Measurements from ENCODE around the gene TACC2. TPM values are rescaled to one million over a fixed set of nuclear protein-coding genes. Genes with fewer than 3 reads are reported as not detected.
"Not testable (repeated sequence)": the region's sequence is repeated elsewhere in the genome, so short reads cannot be mapped to it uniquely, and the experiment has no call there.

The TACC2 gene
- total RNA-seq, 2 experiments from 2014 or later: not detected

- H3K9me3 Mint-ChIP-seq; H3K4me1 Mint-ChIP-seq (ENCODE audit: low read depth); H3K27me3 Mint-ChIP-seq (ENCODE audit: low read depth); DNase-seq; H3K27ac Mint-ChIP-seq; H3K4me3 Mint-ChIP-seq; H3K36me3 Mint-ChIP-seq (ENCODE audit: low read depth); CTCF ChIA-PET; intact Hi-C loops (cut with micrococcal nuclease): not testable (repeated sequence)
These were observed 214.2 kb downstream of the TACC2 start for GRCh38 chr10:122203180-122203579.

- intact Hi-C loops (cut with micrococcal nuclease): no loop called here
- Mint-ChIP-seq H3K4me1 (ENCODE audit: low read depth) (no peaks in the 10 kb centered on the region), H3K27ac (no peak overlapping the region), H3K4me3 (no peak overlapping the region), H3K36me3 (ENCODE audit: low read depth) (no peaks in the 10 kb centered on the region), H3K27me3 (ENCODE audit: low read depth) (no peaks in the 10 kb centered on the region), H3K9me3 (no peaks in the 10 kb centered on the region)
- CTCF ChIA-PET: no interaction called here
- no peak for DNase-seq
These were observed 215.9 kb downstream of the TACC2 start for GRCh38 chr10:122204691-122205489.

- Mint-ChIP-seq H3K27me3 (ENCODE audit: low read depth) (no peaks in the 10 kb centered on the region), H3K27ac (no peak overlapping the region), H3K36me3 (ENCODE audit: low read depth) (no peaks in the 10 kb centered on the region), H3K9me3 (no peaks in the 10 kb centered on the region), H3K4me1 (ENCODE audit: low read depth) (no peaks in the 10 kb centered on the region), H3K4me3 (no peak overlapping the region)
- CTCF ChIA-PET: no interaction called here
- DNase-seq: no peak
- intact Hi-C loops (cut with micrococcal nuclease): no loop called here
These were observed 217.6 kb downstream of the TACC2 start for GRCh38 chr10:122206471-122207065.

GRCh38 chr10:122207163-122207562 is 218.2 kb downstream of the TACC2 start:
- Mint-ChIP-seq H3K4me3 (no peak overlapping the region), H3K27ac (no peak overlapping the region), H3K36me3 (ENCODE audit: low read depth) (no peaks in the 10 kb centered on the region), H3K4me1 (ENCODE audit: low read depth) (no peaks in the 10 kb centered on the region), H3K9me3 (no peaks in the 10 kb centered on the region), H3K27me3 (ENCODE audit: low read depth) (no peaks in the 10 kb centered on the region)
- DNase-seq: no peak
- CTCF ChIA-PET: no interaction called here
- intact Hi-C loops (cut with micrococcal nuclease): no loop called here

- no peak for DNase-seq
- H3K27ac Mint-ChIP-seq: no peak overlapping the region
- H3K36me3 Mint-ChIP-seq (ENCODE audit: low read depth): no peaks in the 10 kb centered on the region
- intact Hi-C loops (cut with micrococcal nuclease): no loop called here
- CTCF ChIA-PET: no interaction called here
- no peaks in the 10 kb centered on the region for H3K9me3 Mint-ChIP-seq
- H3K4me1 Mint-ChIP-seq (ENCODE audit: low read depth): no peaks in the 10 kb centered on the region
- no peaks in the 10 kb centered on the region for H3K27me3 Mint-ChIP-seq (ENCODE audit: low read depth)
- H3K4me3 Mint-ChIP-seq: no peak overlapping the region
These were observed 218.6 kb downstream of the TACC2 start for GRCh38 chr10:122207596-122207995.

- intact Hi-C loops (cut with micrococcal nuclease): no loop called here
- no peaks in the 10 kb centered on the region for H3K36me3 Mint-ChIP-seq (ENCODE audit: low read depth)
- no peak overlapping the region for H3K27ac Mint-ChIP-seq
- no peaks in the 10 kb centered on the region for H3K27me3 Mint-ChIP-seq (ENCODE audit: low read depth)
- CTCF ChIA-PET: interaction anchor here (0.8 kb wide), 1 partner anchor 69 kb away, joined by 4 read pairs; no protein-coding TSS in a partner anchor
- no peak overlapping the region for H3K4me3 Mint-ChIP-seq
- DNase-seq: no peak
- H3K4me1 Mint-ChIP-seq (ENCODE audit: low read depth): no peaks in the 10 kb centered on the region
- H3K9me3 Mint-ChIP-seq: no peaks in the 10 kb centered on the region
These were observed 219.8 kb downstream of the TACC2 start for GRCh38 chr10:122208571-122209430.

- Mint-ChIP-seq H3K9me3 (no peaks in the 10 kb centered on the region), H3K36me3 (ENCODE audit: low read depth) (no peaks in the 10 kb centered on the region), H3K27me3 (ENCODE audit: low read depth) (no peaks in the 10 kb centered on the region), H3K4me3 (no peak overlapping the region), H3K4me1 (ENCODE audit: low read depth) (no peaks in the 10 kb centered on the region), H3K27ac (no peak overlapping the region)
- no peak for DNase-seq
- intact Hi-C loops (cut with micrococcal nuclease): no loop called here
- CTCF ChIA-PET: no interaction called here
These were observed 221.7 kb downstream of the TACC2 start for GRCh38 chr10:122210481-122211265.

- no peaks in the 10 kb centered on the region for H3K9me3 Mint-ChIP-seq
- no peak overlapping the region for H3K4me3 Mint-ChIP-seq
- H3K36me3 Mint-ChIP-seq (ENCODE audit: low read depth): no peaks in the 10 kb centered on the region
- CTCF ChIA-PET: no interaction called here
- no peak overlapping the region for H3K27ac Mint-ChIP-seq
- intact Hi-C loops (cut with micrococcal nuclease): no loop called here
- H3K4me1 Mint-ChIP-seq (ENCODE audit: low read depth): no peaks in the 10 kb centered on the region
- DNase-seq: no peak
- H3K27me3 Mint-ChIP-seq (ENCODE audit: low read depth): peaks cover 2% of the 10 kb centered on the region
These were observed 224.4 kb downstream of the TACC2 start for GRCh38 chr10:122213364-122213763.

- Mint-ChIP-seq H3K27me3 (ENCODE audit: low read depth) (peaks cover 4% of the 10 kb centered on the region), H3K36me3 (ENCODE audit: low read depth) (no peaks in the 10 kb centered on the region), H3K4me3 (no peak overlapping the region), H3K4me1 (ENCODE audit: low read depth) (no peaks in the 10 kb centered on the region), H3K9me3 (no peaks in the 10 kb centered on the region), H3K27ac (no peak overlapping the region)
- CTCF ChIA-PET: no interaction called here
- no peak for DNase-seq
- intact Hi-C loops (cut with micrococcal nuclease): no loop called here
These were observed 224.8 kb downstream of the TACC2 start for GRCh38 chr10:122213766-122214165.

GRCh38 chr10:122216047-122216446 is 227.1 kb downstream of the TACC2 start:
- CTCF ChIA-PET: no interaction called here
- Mint-ChIP-seq H3K9me3 (no peaks in the 10 kb centered on the region), H3K27me3 (ENCODE audit: low read depth) (peaks cover 4% of the 10 kb centered on the region), H3K27ac (no peak overlapping the region), H3K4me3 (no peak overlapping the region), H3K4me1 (ENCODE audit: low read depth) (no peaks in the 10 kb centered on the region), H3K36me3 (ENCODE audit: low read depth) (no peaks in the 10 kb centered on the region)
- no peak for DNase-seq
- intact Hi-C loops (cut with micrococcal nuclease): no loop called here

- DNase-seq: no peak
- CTCF ChIA-PET: no interaction called here
- H3K9me3 Mint-ChIP-seq: no peaks in the 10 kb centered on the region
These were observed 230.4 kb downstream of the TACC2 start for GRCh38 chr10:122219340-122219739.

GRCh38 chr10:122220736-122221135 is 231.8 kb downstream of the TACC2 start:
- CTCF ChIA-PET: interaction anchor here (0.5 kb wide), 1 partner anchor 83 kb away, joined by 3 read pairs; no protein-coding TSS in a partner anchor

More at GRCh38 chr10:122219340-122219739, 230.4 kb downstream of the TACC2 start:
- intact Hi-C loops (cut with micrococcal nuclease): no loop called here
- peaks cover 4% of the 10 kb centered on the region for H3K27me3 Mint-ChIP-seq (ENCODE audit: low read depth)
- H3K4me1 Mint-ChIP-seq (ENCODE audit: low read depth): no peaks in the 10 kb centered on the region
- no peaks in the 10 kb centered on the region for H3K36me3 Mint-ChIP-seq (ENCODE audit: low read depth)
- H3K4me3 Mint-ChIP-seq: no peak overlapping the region
- H3K27ac Mint-ChIP-seq: no peak overlapping the region

More at GRCh38 chr10:122220736-122221135, 231.8 kb downstream of the TACC2 start:
- intact Hi-C loops (cut with micrococcal nuclease): no loop called here
- H3K27ac Mint-ChIP-seq: no peak overlapping the region
- H3K4me1 Mint-ChIP-seq (ENCODE audit: low read depth): no peaks in the 10 kb centered on the region
- DNase-seq: no peak
- H3K4me3 Mint-ChIP-seq: no peak overlapping the region
- H3K27me3 Mint-ChIP-seq (ENCODE audit: low read depth): peaks cover 4% of the 10 kb centered on the region
- no peaks in the 10 kb centered on the region for H3K9me3 Mint-ChIP-seq
- H3K36me3 Mint-ChIP-seq (ENCODE audit: low read depth): no peaks in the 10 kb centered on the region
